GM21367 (cell line): ENCODE measurements around the gene SAYSD1.

Experiments used
- ATAC-seq: cut with Tn5 transposase; IDR thresholded peaks from one replicate; pipeline ENCODE4 v1.9.1; 2021; ENCODE audit not compliant: unreplicated experiment

The SAYSD1 gene

GRCh38 chr6:39108041-39108839 is 6.7 kb downstream of the SAYSD1 start:
- no peak for ATAC-seq

- no peak for ATAC-seq
Measured at GRCh38 chr6:39107641-39108040, 7.3 kb downstream of the SAYSD1 start.

- ATAC-seq: no peak
Measured at GRCh38 chr6:39107034-39107433, 8.0 kb downstream of the SAYSD1 start.

- no peak for ATAC-seq
Measured at GRCh38 chr6:39104528-39104927, 10.5 kb downstream of the SAYSD1 start.

DNA sequence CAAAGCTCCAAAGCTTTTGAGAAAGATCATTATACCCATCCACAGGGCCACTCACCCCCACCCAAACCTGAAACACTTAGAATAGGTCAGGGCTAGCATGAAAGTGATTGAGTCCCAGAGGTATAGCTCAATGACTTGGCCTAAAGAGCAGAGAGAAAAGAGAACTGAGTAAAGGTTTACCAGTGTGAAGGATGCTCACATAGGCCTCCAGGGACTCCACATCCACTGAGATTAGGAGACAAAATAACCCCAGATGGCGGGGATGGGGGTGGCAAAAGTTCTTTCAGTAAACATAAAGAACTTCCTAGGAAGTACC is 12.2 kb downstream of the SAYSD1 start:
- peak; percentile 65 for ATAC-seq

DNA sequence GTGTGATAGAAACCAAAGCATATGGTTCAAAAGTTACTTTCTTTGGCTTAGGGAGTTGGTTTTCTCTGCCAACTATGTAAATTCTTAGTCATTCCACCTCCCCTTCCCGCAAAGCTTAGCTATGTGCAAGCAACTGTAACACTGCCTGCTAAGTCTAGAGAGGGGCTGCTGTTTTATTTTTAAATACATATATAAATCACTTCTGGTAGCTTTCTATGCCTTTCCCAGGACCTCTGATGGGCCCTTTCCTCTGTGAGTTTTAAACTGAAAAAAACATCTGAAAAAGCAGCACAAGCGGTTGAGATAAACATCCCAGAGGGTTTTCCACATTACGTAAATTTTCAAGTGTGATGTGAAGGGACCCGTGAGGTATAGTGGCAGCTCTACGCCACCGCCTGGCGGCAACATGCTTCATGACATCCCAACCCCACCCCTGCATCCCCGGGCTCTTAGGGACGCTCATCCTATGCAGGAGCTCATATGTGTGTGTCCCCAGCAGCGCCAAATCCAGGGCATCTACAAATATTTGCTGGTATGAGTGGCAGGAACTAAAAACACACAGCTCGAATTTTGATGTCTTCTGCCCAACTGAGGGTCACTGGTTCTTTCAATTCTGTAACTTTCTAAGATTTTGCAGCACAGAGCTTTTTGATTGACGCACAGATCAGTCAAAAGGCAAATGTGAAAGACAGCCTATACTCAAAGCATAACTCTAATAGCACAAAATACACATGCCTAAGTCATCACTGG is 12.7 kb downstream of the SAYSD1 start:
- ATAC-seq: peak; percentile 38

GRCh38 chr6:39100358-39100757 is 14.6 kb downstream of the SAYSD1 start:
- no peak for ATAC-seq

GRCh38 chr6:39095578-39095977 is 19.4 kb downstream of the SAYSD1 start:
- no peak for ATAC-seq

- no peak for ATAC-seq
Measured at GRCh38 chr6:39093149-39093708, 21.8 kb downstream of the SAYSD1 start.

- ATAC-seq: no peak
Measured at GRCh38 chr6:39092124-39092523, 22.9 kb downstream of the SAYSD1 start.

GRCh38 chr6:39091220-39091619 is 23.8 kb downstream of the SAYSD1 start:
- no peak for ATAC-seq

DNA sequence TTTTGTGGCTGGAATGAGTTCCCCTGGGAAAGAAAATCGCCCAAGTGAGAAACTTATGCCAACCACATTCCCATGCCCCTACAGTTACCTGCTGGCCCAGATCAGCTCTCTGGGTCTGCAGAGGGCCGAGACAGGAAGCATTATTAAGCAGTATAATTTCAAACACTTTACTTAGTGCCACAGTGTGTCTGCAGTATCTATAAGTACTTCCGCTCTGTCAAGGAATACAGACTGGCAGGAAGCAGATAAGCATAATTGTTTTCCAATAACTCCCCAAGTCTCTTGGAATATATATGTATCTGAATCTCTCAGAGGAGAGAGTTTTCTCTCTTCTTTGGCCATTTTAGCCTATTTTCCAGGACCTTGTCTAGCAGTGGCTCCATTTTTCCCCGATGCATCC is 24.9 kb downstream of the SAYSD1 start:
- no peak for ATAC-seq

DNA sequence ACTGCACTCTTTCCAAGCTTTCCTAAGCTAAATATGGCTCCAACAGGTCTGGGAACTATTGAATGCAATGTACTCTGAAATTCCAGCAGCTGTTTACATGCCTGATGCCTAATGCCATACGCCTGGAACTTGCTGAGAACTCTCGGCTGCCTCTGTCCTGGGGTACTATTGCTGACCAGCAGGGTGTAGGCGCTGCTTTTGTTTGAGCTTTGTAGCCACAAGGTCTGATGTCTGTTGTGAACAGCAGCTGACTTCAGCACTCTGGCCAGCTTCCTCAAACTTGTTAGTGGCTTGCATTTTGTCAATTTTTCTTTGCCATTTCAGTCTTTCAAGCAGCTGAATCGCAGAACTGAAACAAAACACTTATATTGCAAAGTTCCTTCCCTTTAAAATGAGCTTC is 26.7 kb downstream of the SAYSD1 start:
- ATAC-seq: no peak

DNA sequence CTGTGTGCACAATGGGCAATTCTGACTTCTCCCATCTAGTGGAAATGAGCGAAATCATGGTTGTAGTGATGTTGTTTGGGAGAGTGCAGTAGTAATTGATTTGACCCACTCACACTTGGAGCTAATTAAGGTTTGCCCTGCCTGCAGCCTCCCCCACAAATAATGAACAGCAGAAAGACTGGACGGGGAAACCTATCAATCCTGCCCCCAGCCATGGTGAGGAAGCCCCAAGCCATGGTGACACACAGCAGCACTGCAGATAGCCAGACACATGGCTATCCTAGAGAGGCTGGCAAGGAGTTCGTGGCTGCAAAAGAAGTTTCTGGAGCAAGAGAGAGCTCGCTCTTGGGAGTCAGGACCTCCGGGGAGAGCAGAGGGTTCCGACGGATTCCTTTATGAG is 27.8 kb downstream of the SAYSD1 start:
- no peak for ATAC-seq

DNA sequence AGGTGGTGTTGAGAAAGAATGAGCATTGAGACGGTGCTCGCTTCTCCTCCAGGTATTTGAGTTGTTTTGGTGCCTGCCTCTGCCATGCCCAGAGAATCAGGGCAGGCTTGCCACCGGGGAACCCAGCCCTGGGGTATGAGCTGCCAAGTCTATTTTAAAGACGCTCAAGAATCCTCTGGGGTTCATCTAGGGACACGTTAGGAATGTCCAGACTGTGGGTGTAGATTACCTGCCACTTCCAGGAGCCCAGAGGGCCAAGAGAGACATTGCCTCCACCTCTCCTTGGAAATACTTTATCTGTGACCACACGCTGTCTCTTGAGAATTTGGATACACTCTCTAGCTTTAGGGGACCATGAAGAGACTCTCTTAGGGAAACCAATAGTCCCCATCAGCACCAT is 28.3 kb downstream of the SAYSD1 start:
- no peak for ATAC-seq

DNA sequence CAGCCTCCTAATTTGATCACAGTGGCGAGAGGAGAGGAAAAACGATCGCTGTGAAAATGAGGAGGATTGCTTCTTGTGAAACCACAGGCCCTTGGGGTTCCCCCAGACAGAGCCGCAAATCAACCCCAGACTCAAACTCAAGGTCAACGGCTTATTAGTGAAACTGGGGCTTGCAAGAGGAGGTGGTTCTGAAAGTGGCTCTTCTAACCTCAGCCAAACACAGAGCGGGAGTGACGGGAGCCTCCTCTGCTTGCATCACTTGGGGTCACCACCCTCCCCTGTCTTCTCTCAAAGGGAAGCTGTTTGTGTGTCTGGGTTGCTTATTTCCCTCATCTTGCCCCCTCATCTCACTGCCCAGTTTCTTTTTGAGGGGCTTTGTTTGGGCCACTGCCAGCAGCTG is 28.7 kb downstream of the SAYSD1 start:
- no peak for ATAC-seq

GRCh38 chr6:39085129-39085797 is 29.7 kb downstream of the SAYSD1 start:
- ATAC-seq: no peak

DNA sequence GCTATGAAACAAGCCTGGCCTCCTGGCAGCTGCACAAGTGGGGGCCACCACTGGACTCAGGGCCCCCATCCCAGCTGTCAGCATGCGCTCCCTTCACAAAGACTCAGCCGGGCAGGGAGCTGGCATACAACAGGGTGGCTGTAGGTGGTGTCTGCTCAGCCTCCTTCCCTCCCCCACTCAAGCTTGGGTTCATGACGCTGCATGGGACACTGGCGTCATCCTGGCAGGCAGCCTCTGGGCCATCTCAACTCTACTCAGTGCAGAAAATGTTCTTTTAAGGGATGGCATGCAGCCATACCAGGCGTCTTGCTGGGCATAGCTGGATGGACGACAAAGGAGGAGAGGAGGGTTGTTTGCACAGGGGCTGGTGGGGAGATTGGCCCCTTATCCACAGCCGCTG is 30.5 kb downstream of the SAYSD1 start:
- ATAC-seq: no peak

DNA sequence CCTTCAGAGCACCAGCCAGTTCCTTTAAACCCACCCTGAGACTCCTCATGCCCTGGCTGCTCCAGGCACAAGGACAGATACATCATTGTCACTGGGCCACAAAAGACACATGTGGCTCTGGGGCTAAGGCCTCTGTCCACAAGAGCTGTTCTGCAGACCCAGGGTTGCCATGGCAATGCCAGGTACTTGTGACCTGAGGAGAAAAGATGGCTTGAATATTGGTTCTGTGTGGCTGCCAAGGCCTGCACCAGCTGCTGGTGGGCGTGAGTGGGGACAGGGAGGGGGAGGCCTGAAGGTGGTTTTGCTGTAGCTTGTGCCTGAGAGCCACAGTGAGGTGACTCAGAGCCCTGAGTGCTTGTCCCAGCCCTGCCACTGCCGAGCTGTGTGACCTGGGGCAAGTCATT is 31.8 kb downstream of the SAYSD1 start:
- ATAC-seq: no peak

DNA sequence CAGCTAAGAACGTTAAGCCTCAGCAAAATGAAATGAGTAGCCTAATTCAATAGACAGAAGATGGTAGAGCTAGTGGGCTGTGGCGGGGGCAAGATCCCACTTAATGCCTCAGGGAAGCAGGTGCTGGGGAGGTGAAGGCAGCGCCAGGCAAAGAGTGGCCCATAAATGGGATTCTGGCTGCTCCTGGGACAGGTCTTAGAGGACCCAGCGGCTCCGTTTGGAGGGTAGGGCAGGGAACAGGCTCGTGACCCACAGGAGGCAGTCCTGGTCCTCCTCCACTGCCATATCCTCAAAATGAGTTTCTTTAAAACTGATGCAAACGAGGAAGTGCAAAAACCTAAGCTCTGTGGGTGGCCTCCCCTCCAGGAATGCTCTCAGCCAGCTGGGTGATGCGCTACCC is 32.7 kb downstream of the SAYSD1 start:
- no peak for ATAC-seq

- ATAC-seq: no peak
Measured at GRCh38 chr6:39080246-39080875, 34.6 kb downstream of the SAYSD1 start.
